ENCODE measurements around the gene PCCA.

PCCA gene

DNA sequence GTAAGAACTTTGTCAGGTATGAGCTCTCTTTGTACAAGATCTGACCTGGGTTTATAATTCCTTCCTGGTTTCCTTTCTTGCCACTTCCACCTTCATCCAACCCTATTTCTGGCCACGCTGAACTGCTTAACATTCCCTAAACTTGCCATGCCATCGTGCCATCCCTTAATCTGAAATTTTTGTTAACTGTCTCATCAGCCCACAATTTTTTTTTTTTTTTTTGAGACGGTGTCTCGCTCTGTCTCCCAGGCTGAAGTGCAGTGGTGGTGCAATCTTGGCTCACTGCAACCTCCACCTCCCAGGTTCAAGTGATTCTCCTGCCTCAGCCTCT is 355.1 kb downstream of the PCCA start:
- Histone ChIP-seq H3K36me3 (no peaks in the 10 kb centered on the region; the same call in 1 of the 2 replicates), H3K27ac (no peak overlapping the region), H3K4me3 (ENCODE audit: low read depth, low read length) (no peak overlapping the region), H3K9me3 (ENCODE audit: severe bottlenecking) (no peaks in the 10 kb centered on the region), H3K27me3 (ENCODE audit: insufficient read depth, low read depth, severe bottlenecking) (no peaks in the 10 kb centered on the region)
- TF ChIP-seq, protein P1, sequence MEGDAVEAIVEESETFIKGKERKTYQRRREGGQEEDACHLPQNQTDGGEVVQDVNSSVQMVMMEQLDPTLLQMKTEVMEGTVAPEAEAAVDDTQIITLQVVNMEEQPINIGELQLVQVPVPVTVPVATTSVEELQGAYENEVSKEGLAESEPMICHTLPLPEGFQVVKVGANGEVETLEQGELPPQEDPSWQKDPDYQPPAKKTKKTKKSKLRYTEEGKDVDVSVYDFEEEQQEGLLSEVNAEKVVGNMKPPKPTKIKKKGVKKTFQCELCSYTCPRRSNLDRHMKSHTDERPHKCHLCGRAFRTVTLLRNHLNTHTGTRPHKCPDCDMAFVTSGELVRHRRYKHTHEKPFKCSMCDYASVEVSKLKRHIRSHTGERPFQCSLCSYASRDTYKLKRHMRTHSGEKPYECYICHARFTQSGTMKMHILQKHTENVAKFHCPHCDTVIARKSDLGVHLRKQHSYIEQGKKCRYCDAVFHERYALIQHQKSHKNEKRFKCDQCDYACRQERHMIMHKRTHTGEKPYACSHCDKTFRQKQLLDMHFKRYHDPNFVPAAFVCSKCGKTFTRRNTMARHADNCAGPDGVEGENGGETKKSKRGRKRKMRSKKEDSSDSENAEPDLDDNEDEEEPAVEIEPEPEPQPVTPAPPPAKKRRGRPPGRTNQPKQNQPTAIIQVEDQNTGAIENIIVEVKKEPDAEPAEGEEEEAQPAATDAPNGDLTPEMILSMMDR (IDR thresholded peaks at IDR 0.05; ENCODE audit: low read depth, low read length), result no peak
- no peak for DNase-seq

- Histone ChIP-seq H3K27me3 (ENCODE audit: insufficient read depth, low read depth, severe bottlenecking) (no peaks in the 10 kb centered on the region), H3K36me3 (no peaks in the 10 kb centered on the region; the same call in 1 of the 2 replicates), H3K9me3 (ENCODE audit: severe bottlenecking) (no peaks in the 10 kb centered on the region), H3K4me3 (ENCODE audit: low read depth, low read length) (no peak overlapping the region), H3K27ac (no peak overlapping the region)
- TF ChIP-seq, protein P1 (IDR thresholded peaks at IDR 0.05; ENCODE audit: low read depth, low read length), result no peak
- no peak for DNase-seq
Observed at GRCh38 chr13:100447831-100448230, 358.9 kb downstream of the PCCA start.

- H3K27me3 ChIP-seq (ENCODE audit: insufficient read depth, low read depth, severe bottlenecking), result no peaks in the 10 kb centered on the region
- DNase-seq, result no peak
- no peaks in the 10 kb centered on the region for H3K9me3 ChIP-seq (ENCODE audit: severe bottlenecking)
- TF ChIP-seq, protein P1 (IDR thresholded peaks at IDR 0.05; ENCODE audit: low read depth, low read length), result no peak
- no peak overlapping the region for H3K27ac ChIP-seq
- H3K36me3 ChIP-seq, result no peaks in the 10 kb centered on the region; the same call in 1 of the 2 replicates
- no peak overlapping the region for H3K4me3 ChIP-seq (ENCODE audit: low read depth, low read length)
Observed at GRCh38 chr13:100451923-100452322, 363.0 kb downstream of the PCCA start.

- Histone ChIP-seq H3K36me3 (no peaks in the 10 kb centered on the region), H3K9me3 (ENCODE audit: severe bottlenecking) (peaks cover 4% of the 10 kb centered on the region), H3K27me3 (ENCODE audit: insufficient read depth, low read depth, severe bottlenecking) (no peaks in the 10 kb centered on the region), H3K27ac (no peak overlapping the region), H3K4me3 (ENCODE audit: low read depth, low read length) (no peak overlapping the region)
- no peak for DNase-seq
- TF ChIP-seq, protein P1 (IDR thresholded peaks at IDR 0.05; ENCODE audit: low read depth, low read length), result no peak
Observed at GRCh38 chr13:100454876-100455275, 366.0 kb downstream of the PCCA start.

DNA sequence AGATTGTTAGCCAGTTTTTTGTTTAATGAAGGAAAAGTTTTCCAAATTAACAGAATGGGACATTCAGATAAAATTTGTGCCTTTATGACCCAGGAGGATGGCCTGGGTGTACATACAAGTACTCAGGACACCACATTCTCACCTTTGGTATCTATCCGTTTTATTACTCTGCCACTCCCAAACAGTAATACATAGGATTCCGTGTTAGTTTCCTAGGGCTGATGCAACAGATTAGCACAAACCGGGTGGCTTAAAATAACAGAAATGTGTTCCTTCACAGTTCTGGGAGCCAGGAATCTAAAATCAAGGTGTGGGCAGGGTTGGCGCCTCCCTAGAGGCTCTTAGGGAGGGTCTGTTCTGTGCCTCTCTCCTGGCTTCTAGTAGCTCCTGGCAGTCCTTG is 369.8 kb downstream of the PCCA start:
- no peak overlapping the region for H3K4me3 ChIP-seq (ENCODE audit: low read depth, low read length)

DNA sequence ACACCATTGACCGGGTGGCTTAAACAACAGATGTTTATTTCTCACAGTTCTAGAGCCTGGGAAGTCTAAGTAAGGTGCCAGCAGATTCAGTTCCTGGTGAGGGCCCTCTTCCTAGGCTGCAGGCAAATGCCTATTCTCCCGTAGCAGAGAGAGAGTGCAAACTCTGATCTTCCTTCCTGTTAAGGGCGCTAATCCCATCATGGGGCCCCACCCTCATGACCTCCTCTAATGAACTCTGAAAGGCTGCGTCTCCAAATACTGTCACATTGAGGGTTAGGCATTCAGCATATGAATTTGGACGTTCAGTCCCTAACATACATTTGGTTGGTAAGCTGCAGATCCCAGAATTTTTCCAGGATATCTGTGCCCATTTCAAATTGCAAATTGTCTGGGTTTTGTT is 370.9 kb downstream of the PCCA start:
- H3K9me3 ChIP-seq (ENCODE audit: severe bottlenecking), result peaks cover 4% of the 10 kb centered on the region
- H3K27ac ChIP-seq, result no peak overlapping the region
- no peak overlapping the region for H3K4me3 ChIP-seq (ENCODE audit: low read depth, low read length)
- DNase-seq, result no peak
- H3K27me3 ChIP-seq (ENCODE audit: insufficient read depth, low read depth, severe bottlenecking), result no peaks in the 10 kb centered on the region
- H3K36me3 ChIP-seq, result no peaks in the 10 kb centered on the region
- TF ChIP-seq, protein P1 (IDR thresholded peaks at IDR 0.05; ENCODE audit: low read depth, low read length), result no peak

More for the DNA sequence above, 369.8 kb downstream of the PCCA start:
- H3K9me3 ChIP-seq (ENCODE audit: severe bottlenecking), result peaks cover 4% of the 10 kb centered on the region
- no peak overlapping the region for H3K27ac ChIP-seq
- no peak for DNase-seq
- no peaks in the 10 kb centered on the region for H3K27me3 ChIP-seq (ENCODE audit: insufficient read depth, low read depth, severe bottlenecking)
- TF ChIP-seq, protein P1 (IDR thresholded peaks at IDR 0.05; ENCODE audit: low read depth, low read length), result no peak
- no peaks in the 10 kb centered on the region for H3K36me3 ChIP-seq
